ENCODE data around the gene MAPK8IP3. TPM values are rescaled to one million over a fixed set of nuclear protein-coding genes. Genes with fewer than 3 reads are reported as not detected.

Gene MAPK8IP3
- total and polyA plus RNA-seq, 2 donors from 2014 or later = 10.6 to 67.7 TPM

GRCh38 chr16:1746693-1747195 lies 40.7 kb downstream of the MAPK8IP3 start:
- H3K9ac ChIP-seq (ENCODE audit: low read length in 3 of 3) = no peak overlapping the region
- H3K4me3 ChIP-seq (ENCODE audit: low read length in 3 of 3) = no peak overlapping the region
- no peak overlapping the region for H3K27ac ChIP-seq (ENCODE audit: low read depth in 2 of 2, low read length in 2 of 2)
- no peaks in the 10 kb centered on the region for H3K27me3 ChIP-seq (ENCODE audit: control insufficient read depth, insufficient read depth, low read length)
- DNase-seq (no peak), FAIRE-seq (no peak)
- no peaks in the 10 kb centered on the region for H3K9me3 ChIP-seq (ENCODE audit: control insufficient read depth in 2 of 3, insufficient read depth in 1 of 3, low read length in 3 of 3)
- H3K36me3 ChIP-seq (ENCODE audit: control insufficient read depth in 2 of 3, insufficient read depth in 3 of 3, low read length in 3 of 3) = peaks cover 2 to 35% (median 22%) of the 10 kb centered on the region in 3 donors
- H3K4me1 ChIP-seq (ENCODE audit: control insufficient read depth in 2 of 3, insufficient read depth in 2 of 3, low read depth in 1 of 3, low read length in 3 of 3) = no peaks in the 10 kb centered on the region
- intact Hi-C loops (cut with DNase I) = no loop called here
- TF ChIP-seq, protein P1, sequence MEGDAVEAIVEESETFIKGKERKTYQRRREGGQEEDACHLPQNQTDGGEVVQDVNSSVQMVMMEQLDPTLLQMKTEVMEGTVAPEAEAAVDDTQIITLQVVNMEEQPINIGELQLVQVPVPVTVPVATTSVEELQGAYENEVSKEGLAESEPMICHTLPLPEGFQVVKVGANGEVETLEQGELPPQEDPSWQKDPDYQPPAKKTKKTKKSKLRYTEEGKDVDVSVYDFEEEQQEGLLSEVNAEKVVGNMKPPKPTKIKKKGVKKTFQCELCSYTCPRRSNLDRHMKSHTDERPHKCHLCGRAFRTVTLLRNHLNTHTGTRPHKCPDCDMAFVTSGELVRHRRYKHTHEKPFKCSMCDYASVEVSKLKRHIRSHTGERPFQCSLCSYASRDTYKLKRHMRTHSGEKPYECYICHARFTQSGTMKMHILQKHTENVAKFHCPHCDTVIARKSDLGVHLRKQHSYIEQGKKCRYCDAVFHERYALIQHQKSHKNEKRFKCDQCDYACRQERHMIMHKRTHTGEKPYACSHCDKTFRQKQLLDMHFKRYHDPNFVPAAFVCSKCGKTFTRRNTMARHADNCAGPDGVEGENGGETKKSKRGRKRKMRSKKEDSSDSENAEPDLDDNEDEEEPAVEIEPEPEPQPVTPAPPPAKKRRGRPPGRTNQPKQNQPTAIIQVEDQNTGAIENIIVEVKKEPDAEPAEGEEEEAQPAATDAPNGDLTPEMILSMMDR (IDR thresholded peaks at IDR 0.05; ENCODE audit: borderline replicate concordance, extremely low read depth, insufficient read depth) = no peak

- no peak overlapping the region for H3K9ac ChIP-seq (ENCODE audit: low read length in 3 of 3)
- TF ChIP-seq, protein P1 (IDR thresholded peaks at IDR 0.05; ENCODE audit: borderline replicate concordance, extremely low read depth, insufficient read depth) = no peak
- no peak overlapping the region for H3K4me3 ChIP-seq (ENCODE audit: low read length in 3 of 3)
- intact Hi-C loops (cut with DNase I) = no loop called here
- H3K27me3 ChIP-seq (ENCODE audit: control insufficient read depth, insufficient read depth, low read length) = no peaks in the 10 kb centered on the region
- no peak for FAIRE-seq
- no peaks in the 10 kb centered on the region for H3K9me3 ChIP-seq (ENCODE audit: control insufficient read depth in 2 of 3, insufficient read depth in 1 of 3, low read length in 3 of 3)
- H3K27ac ChIP-seq (ENCODE audit: low read depth in 2 of 2, low read length in 2 of 2) = no peak overlapping the region
- H3K4me1 ChIP-seq (ENCODE audit: control insufficient read depth in 2 of 3, insufficient read depth in 2 of 3, low read depth in 1 of 3, low read length in 3 of 3) = no peaks in the 10 kb centered on the region
- DNase-seq = no peak
- H3K36me3 ChIP-seq (ENCODE audit: control insufficient read depth in 2 of 3, insufficient read depth in 3 of 3, low read length in 3 of 3) = peaks cover 2 to 41% (median 27%) of the 10 kb centered on the region in 3 donors
These were observed 41.9 kb downstream of the MAPK8IP3 start for GRCh38 chr16:1747934-1748333.

DNA sequence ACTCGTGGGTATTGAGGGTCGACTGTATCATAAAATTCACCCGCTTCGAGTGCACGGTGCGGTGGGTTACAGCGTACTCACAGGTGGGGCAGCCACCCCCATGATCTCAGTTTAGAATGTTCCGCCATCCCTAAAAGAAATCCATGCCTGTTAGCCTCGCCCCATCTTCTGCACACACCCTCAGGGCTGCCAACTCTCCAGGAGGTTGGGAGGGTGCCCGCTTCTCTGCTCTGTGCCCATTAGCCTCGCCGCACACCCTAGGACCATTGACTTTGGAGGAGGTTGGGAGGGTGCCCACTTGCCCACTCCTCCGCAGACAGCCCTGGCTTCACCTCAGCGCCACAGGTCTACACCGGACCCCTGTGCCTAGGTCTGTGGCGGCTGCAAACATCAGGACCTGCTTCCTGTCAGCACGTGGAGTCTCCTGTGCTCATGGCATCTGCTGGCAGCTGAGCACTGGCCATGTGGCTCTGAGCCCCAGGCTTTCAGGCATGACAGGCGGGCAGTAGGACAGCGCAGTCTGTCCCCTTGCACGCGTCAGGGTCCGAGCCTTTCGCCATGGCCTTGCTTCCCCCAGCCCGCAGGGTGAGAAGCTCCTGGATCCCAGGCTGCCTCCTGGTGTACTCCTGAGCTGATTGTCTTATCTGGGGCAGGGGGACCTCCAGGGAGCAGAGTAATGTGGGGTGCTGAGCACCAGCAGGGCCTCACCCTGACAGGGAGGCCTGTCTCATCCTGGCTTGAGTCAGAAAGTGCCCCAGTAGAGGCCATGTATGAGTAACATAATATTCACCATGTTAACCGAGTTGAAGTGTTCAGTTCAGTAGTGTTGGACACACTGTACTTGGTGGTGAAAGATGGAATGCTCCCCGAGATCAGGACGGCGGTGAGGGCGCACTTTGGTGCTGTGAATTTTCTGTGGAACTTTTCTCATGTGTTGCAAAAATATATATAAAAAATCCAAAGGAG lies 43.4 kb downstream of the MAPK8IP3 start:
- Histone ChIP-seq H3K9ac (ENCODE audit: low read length in 3 of 3) (no peak overlapping the region), H3K4me3 (ENCODE audit: low read length in 3 of 3) (no peak overlapping the region), H3K27ac (ENCODE audit: low read depth in 2 of 2, low read length in 2 of 2) (no peak overlapping the region), H3K4me1 (ENCODE audit: control insufficient read depth in 2 of 3, insufficient read depth in 2 of 3, low read depth in 1 of 3, low read length in 3 of 3) (no peaks in the 10 kb centered on the region), H3K27me3 (ENCODE audit: control insufficient read depth, insufficient read depth, low read length) (no peaks in the 10 kb centered on the region), H3K9me3 (ENCODE audit: control insufficient read depth in 2 of 3, insufficient read depth in 1 of 3, low read length in 3 of 3) (no peaks in the 10 kb centered on the region), H3K36me3 (ENCODE audit: control insufficient read depth in 2 of 3, insufficient read depth in 3 of 3, low read length in 3 of 3) (peaks cover 2 to 36% (median 25%) of the 10 kb centered on the region in 3 donors)
- intact Hi-C loops (cut with DNase I) = no loop called here
- TF ChIP-seq, protein P1 (IDR thresholded peaks at IDR 0.05; ENCODE audit: borderline replicate concordance, extremely low read depth, insufficient read depth) = no peak
- DNase-seq = peak in 1 of 5 donors; percentile 54
- no peak for FAIRE-seq

All from kidney (tissue), 14 donors.